ENCODE data around the gene AMACR. TPM values are rescaled to one million over a fixed set of nuclear protein-coding genes. Genes with fewer than 3 reads are reported as not detected.

The AMACR gene
- total and polyA plus RNA-seq, 2 of the 8 experiments (the other 6 are each of a cell fraction or from before 2014, with no cell fraction given), result 9.1 to 12.6 TPM

GRCh38 chr5:34040472-34040871 is 32.6 kb upstream of the AMACR start (continued):
- TF ChIP-seq, protein P1, sequence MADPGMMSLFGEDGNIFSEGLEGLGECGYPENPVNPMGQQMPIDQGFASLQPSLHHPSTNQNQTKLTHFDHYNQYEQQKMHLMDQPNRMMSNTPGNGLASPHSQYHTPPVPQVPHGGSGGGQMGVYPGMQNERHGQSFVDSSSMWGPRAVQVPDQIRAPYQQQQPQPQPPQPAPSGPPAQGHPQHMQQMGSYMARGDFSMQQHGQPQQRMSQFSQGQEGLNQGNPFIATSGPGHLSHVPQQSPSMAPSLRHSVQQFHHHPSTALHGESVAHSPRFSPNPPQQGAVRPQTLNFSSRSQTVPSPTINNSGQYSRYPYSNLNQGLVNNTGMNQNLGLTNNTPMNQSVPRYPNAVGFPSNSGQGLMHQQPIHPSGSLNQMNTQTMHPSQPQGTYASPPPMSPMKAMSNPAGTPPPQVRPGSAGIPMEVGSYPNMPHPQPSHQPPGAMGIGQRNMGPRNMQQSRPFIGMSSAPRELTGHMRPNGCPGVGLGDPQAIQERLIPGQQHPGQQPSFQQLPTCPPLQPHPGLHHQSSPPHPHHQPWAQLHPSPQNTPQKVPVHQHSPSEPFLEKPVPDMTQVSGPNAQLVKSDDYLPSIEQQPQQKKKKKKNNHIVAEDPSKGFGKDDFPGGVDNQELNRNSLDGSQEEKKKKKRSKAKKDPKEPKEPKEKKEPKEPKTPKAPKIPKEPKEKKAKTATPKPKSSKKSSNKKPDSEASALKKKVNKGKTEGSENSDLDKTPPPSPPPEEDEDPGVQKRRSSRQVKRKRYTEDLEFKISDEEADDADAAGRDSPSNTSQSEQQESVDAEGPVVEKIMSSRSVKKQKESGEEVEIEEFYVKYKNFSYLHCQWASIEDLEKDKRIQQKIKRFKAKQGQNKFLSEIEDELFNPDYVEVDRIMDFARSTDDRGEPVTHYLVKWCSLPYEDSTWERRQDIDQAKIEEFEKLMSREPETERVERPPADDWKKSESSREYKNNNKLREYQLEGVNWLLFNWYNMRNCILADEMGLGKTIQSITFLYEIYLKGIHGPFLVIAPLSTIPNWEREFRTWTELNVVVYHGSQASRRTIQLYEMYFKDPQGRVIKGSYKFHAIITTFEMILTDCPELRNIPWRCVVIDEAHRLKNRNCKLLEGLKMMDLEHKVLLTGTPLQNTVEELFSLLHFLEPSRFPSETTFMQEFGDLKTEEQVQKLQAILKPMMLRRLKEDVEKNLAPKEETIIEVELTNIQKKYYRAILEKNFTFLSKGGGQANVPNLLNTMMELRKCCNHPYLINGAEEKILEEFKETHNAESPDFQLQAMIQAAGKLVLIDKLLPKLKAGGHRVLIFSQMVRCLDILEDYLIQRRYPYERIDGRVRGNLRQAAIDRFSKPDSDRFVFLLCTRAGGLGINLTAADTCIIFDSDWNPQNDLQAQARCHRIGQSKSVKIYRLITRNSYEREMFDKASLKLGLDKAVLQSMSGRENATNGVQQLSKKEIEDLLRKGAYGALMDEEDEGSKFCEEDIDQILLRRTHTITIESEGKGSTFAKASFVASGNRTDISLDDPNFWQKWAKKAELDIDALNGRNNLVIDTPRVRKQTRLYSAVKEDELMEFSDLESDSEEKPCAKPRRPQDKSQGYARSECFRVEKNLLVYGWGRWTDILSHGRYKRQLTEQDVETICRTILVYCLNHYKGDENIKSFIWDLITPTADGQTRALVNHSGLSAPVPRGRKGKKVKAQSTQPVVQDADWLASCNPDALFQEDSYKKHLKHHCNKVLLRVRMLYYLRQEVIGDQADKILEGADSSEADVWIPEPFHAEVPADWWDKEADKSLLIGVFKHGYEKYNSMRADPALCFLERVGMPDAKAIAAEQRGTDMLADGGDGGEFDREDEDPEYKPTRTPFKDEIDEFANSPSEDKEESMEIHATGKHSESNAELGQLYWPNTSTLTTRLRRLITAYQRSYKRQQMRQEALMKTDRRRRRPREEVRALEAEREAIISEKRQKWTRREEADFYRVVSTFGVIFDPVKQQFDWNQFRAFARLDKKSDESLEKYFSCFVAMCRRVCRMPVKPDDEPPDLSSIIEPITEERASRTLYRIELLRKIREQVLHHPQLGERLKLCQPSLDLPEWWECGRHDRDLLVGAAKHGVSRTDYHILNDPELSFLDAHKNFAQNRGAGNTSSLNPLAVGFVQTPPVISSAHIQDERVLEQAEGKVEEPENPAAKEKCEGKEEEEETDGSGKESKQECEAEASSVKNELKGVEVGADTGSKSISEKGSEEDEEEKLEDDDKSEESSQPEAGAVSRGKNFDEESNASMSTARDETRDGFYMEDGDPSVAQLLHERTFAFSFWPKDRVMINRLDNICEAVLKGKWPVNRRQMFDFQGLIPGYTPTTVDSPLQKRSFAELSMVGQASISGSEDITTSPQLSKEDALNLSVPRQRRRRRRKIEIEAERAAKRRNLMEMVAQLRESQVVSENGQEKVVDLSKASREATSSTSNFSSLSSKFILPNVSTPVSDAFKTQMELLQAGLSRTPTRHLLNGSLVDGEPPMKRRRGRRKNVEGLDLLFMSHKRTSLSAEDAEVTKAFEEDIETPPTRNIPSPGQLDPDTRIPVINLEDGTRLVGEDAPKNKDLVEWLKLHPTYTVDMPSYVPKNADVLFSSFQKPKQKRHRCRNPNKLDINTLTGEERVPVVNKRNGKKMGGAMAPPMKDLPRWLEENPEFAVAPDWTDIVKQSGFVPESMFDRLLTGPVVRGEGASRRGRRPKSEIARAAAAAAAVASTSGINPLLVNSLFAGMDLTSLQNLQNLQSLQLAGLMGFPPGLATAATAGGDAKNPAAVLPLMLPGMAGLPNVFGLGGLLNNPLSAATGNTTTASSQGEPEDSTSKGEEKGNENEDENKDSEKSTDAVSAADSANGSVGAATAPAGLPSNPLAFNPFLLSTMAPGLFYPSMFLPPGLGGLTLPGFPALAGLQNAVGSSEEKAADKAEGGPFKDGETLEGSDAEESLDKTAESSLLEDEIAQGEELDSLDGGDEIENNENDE (IDR thresholded peaks at IDR 0.05; ENCODE audit: insufficient replicate concordance, low read length), result no peak
- TF ChIP-seq NANOG (IDR thresholded peaks at IDR 0.05; ENCODE audit: insufficient read depth, low read depth, low read length, poor library complexity, severe bottlenecking), result no peak
- TF ChIP-seq SP1 (IDR thresholded peaks at IDR 0.05; ENCODE audit: low read depth, low read length), result no peak
- no peak for TF ChIP-seq SAP30 (IDR thresholded peaks at IDR 0.05; ENCODE audit: insufficient read depth, insufficient replicate concordance, low read length)
- no peak for TF ChIP-seq KDM1A (IDR thresholded peaks at IDR 0.05; ENCODE audit: borderline replicate concordance, low read length)
- no peak for TF ChIP-seq SUZ12 (IDR thresholded peaks at IDR 0.05; ENCODE audit: low read length)
- no peak for TF ChIP-seq NRF1 (IDR thresholded peaks at IDR 0.05; ENCODE audit: low read depth, low read length)
- TF ChIP-seq TAF7 (optimal IDR thresholded peaks at IDR 0.05; ENCODE audit: borderline replicate concordance, low read depth, low read length), result no peak

Measured in H1 (cell line).